Tibial nerve (tissue), 4 donors: ENCODE measurements around the gene NCAPG2. TPM values are rescaled to one million over a fixed set of nuclear protein-coding genes. Genes with fewer than 3 reads are reported as not detected.

ENCODE experiments used
- DNase-seq, 2 donors: peaks; one replicate each; pipeline ENCODE4 v3.0.0-alpha.2; 2019; ENCODE audit warnings: low spot score in 2 of 2
- H3K27ac ChIP-seq, 4 donors: fragments of 200-600 bp; sonication (generic) in 3 of 4; one replicate each; pipeline ENCODE4 v1.5.1; 2017 to 2019; ENCODE audit warnings: mild to moderate bottlenecking in 1 of 4
- H3K27me3 ChIP-seq, 2 donors: fragments of 200-600 bp; sonication (generic) in 1 of 2; one replicate each; pipeline versions ENCODE4 v1.5.1 to v1.6.0; 2017 to 2019
- H3K36me3 ChIP-seq, 3 donors: fragments of 200-600 bp; sonication (generic); one replicate each; pipeline ENCODE4 v1.5.1; 2018 to 2019
- H3K4me1 ChIP-seq, 4 donors: fragments of 200-600 bp; sonication (generic) in 3 of 4; one replicate each; pipeline ENCODE4 v1.5.1; 2017 to 2019
- H3K4me3 ChIP-seq, 4 donors: fragments of 200-600 bp; sonication (generic) in 3 of 4; one replicate each; pipeline ENCODE4 v1.5.1; 2017 to 2019; ENCODE audit warnings: mild to moderate bottlenecking in 1 of 4, moderate library complexity in 1 of 4
- H3K9me3 ChIP-seq, 4 donors: fragments of 200-600 bp; sonication (generic) in 3 of 4; one replicate each; pipeline ENCODE4 v1.5.1; 2017 to 2019
- CTCF ChIP-seq, 5 experiments: fragments of 200-600 bp in 3 of 5; fragments of 450-650 bp in 2 of 5; sonication (generic) in 3 of 5; IDR thresholded peaks; one replicate each; pipeline ENCODE4 v1.5.1; 2016 to 2019; ENCODE audit warnings: antibody characterized with exemption in 5 of 5, mild to moderate bottlenecking in 3 of 5, moderate library complexity in 2 of 5
- EP300 ChIP-seq, 2 donors: sonication (generic); formaldehyde crosslinking; IDR thresholded peaks; one replicate each; pipeline ENCODE4 v1.6.1; 2017; ENCODE audit warnings: antibody characterized with exemption in 2 of 2, mild to moderate bottlenecking in 1 of 2
- POLR2A ChIP-seq, 2 donors: fragments of 450-650 bp; IDR thresholded peaks; one replicate each; pipeline ENCODE4 v1.6.1; 2017; ENCODE audit warnings: antibody characterized with exemption in 2 of 2, mild to moderate bottlenecking in 2 of 2, moderate library complexity in 2 of 2
- WGBS, 2 donors: methylation state at CpG; one replicate each; pipeline ENCODE4 v1.1.5; 2018; 5-methylcytosine and 5-hydroxymethylcytosine counted together
- total RNA-seq, 4 donors: library from RNA; depleted of rRNA; stranded (reverse); fragments of >200 nt; gene quantifications; one replicate each; pipeline ENCODE4 v1.1.0, GENCODE V29; 2016

Gene NCAPG2
- total RNA-seq, 4 donors from 2014 or later, result 6.5 to 17.9 (median 11.0) TPM

GRCh38 chr7:158616050-158616449 is 88.6 kb downstream of the NCAPG2 start:
- no peak overlapping the region for H3K4me3 ChIP-seq
- TF ChIP-seq EP300 (IDR thresholded peaks at IDR 0.05) (no peak), CTCF (IDR thresholded peaks at IDR 0.05) (no peak), POLR2A (IDR thresholded peaks at IDR 0.05) (no peak)
- 88 to 92% methylated on average over 2 of the region's 2 CpGs for WGBS, 2 donors
- no peaks in the 10 kb centered on the region for H3K27me3 ChIP-seq
- peak overlapping the region in 1 of 4 donors; percentile 26 for H3K27ac ChIP-seq
- DNase-seq, result no peak
- H3K9me3 ChIP-seq, result no peaks in the 10 kb centered on the region
- H3K36me3 ChIP-seq, result no peaks in the 10 kb centered on the region
- no peaks in the 10 kb centered on the region for H3K4me1 ChIP-seq

DNA sequence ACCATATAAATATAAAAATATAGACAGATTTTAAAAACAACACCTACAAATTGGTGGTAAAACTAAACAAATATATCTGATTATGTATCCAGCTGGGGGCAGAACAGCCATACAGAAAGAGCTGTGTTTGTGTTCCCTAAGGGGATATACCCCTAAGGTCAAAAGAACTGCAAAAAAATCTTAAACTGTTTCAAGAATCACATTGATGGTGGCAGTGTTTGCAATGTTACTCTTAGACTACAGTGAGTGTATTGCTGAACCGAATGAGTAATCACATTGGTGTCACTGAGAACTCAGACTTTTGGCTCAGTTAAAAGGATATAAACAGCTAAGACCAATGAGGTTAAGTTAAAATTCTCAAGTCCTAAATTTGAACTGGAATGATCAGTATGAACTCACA is 89.9 kb downstream of the NCAPG2 start:
- 19 to 31% methylated on average over 1 of the region's 1 CpG for WGBS, 2 donors
- Histone ChIP-seq H3K4me1 (no peaks in the 10 kb centered on the region), H3K27ac (no peak overlapping the region), H3K9me3 (no peaks in the 10 kb centered on the region), H3K27me3 (no peaks in the 10 kb centered on the region), H3K36me3 (no peaks in the 10 kb centered on the region), H3K4me3 (no peak overlapping the region)
- DNase-seq, result no peak
- TF ChIP-seq EP300 (IDR thresholded peaks at IDR 0.05) (no peak), POLR2A (IDR thresholded peaks at IDR 0.05) (no peak), CTCF (IDR thresholded peaks at IDR 0.05) (no peak)

GRCh38 chr7:158613481-158613880 is 91.1 kb downstream of the NCAPG2 start:
- no peaks in the 10 kb centered on the region for H3K9me3 ChIP-seq
- no peak overlapping the region for H3K27ac ChIP-seq
- no peaks in the 10 kb centered on the region for H3K27me3 ChIP-seq
- no peak overlapping the region for H3K4me3 ChIP-seq
- 96 to 97% methylated on average over 2 of the region's 2 CpGs for WGBS, 2 donors
- DNase-seq, result no peak
- no peaks in the 10 kb centered on the region for H3K36me3 ChIP-seq
- H3K4me1 ChIP-seq, result no peaks in the 10 kb centered on the region
- TF ChIP-seq CTCF (IDR thresholded peaks at IDR 0.05) (no peak), EP300 (IDR thresholded peaks at IDR 0.05) (no peak), POLR2A (IDR thresholded peaks at IDR 0.05) (no peak)

DNA sequence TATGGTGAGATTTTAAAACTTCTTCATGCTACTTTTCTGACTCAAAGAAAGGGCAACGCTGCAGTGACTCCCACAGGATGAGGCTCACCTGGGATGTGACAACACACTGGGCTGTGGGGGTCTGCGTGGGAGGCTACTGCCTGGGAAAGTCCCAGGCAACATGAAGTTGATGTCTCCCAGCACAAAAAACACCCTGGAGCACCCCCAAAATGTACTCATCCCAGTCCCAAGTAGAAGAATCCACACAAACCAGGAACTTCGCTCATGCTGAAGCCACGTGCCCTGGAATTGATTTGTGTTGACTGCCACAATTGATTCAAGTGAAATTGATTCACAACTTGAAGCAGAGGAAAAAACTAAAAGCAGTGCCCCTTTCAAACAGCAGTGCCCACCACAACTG is 92.1 kb downstream of the NCAPG2 start:
- WGBS, 2 donors, result 88 to 95% methylated on average over 4 of the region's 4 CpGs
- no peak overlapping the region for H3K27ac ChIP-seq

GRCh38 chr7:158611541-158611940 is 93.1 kb downstream of the NCAPG2 start:
- H3K27me3 ChIP-seq, result no peaks in the 10 kb centered on the region
- H3K36me3 ChIP-seq, result peaks cover 0 to 18% (median 0%) of the 10 kb centered on the region in 3 donors
- WGBS, 2 donors, result 86 to 89% methylated on average over 8 of the region's 8 CpGs
- DNase-seq, result no peak
- H3K4me1 ChIP-seq, result no peaks in the 10 kb centered on the region
- TF ChIP-seq CTCF (IDR thresholded peaks at IDR 0.05), result no peak
- no peak for TF ChIP-seq POLR2A (IDR thresholded peaks at IDR 0.05)
- TF ChIP-seq EP300 (IDR thresholded peaks at IDR 0.05), result no peak
- H3K9me3 ChIP-seq, result no peaks in the 10 kb centered on the region
- H3K27ac ChIP-seq, result no peak overlapping the region
- no peak overlapping the region for H3K4me3 ChIP-seq

More for the DNA sequence above, 92.1 kb downstream of the NCAPG2 start:
- DNase-seq, result no peak
- Histone ChIP-seq H3K4me1 (no peaks in the 10 kb centered on the region), H3K4me3 (no peak overlapping the region), H3K27me3 (no peaks in the 10 kb centered on the region), H3K36me3 (peaks cover 0 to 8% (median 0%) of the 10 kb centered on the region in 3 donors), H3K9me3 (no peaks in the 10 kb centered on the region)
- TF ChIP-seq CTCF (IDR thresholded peaks at IDR 0.05), result no peak
- TF ChIP-seq EP300 (IDR thresholded peaks at IDR 0.05), result no peak
- TF ChIP-seq POLR2A (IDR thresholded peaks at IDR 0.05), result no peak
